ENCODE measurements around the gene RBM5. TPM values are rescaled to one million over a fixed set of nuclear protein-coding genes. Genes with fewer than 3 reads are reported as not detected.
A peak's percentile ranks its signal among the peaks of the same experiment; 100 is the strongest.

The RBM5 gene
- total RNA-seq, 4 donors from 2014 or later: 78.0 to 161 (median 95.8) TPM

- DNase-seq (ENCODE audit: extremely low spot score): peak; percentile 87
- Histone ChIP-seq H3K9me3 (no peaks in the 10 kb centered on the region), H3K27me3 (no peaks in the 10 kb centered on the region), H3K4me3 (no peak overlapping the region), H3K36me3 (peaks cover 54 to 66% (median 65%) of the 10 kb centered on the region in 4 donors), H3K27ac (replicated peaks in 1 of 4) (no peak overlapping the region), H3K4me1 (peaks cover 17 to 23% (median 21%) of the 10 kb centered on the region in 4 donors)
- intact Hi-C loops (cut with DNase I): loop anchor here (5.0 kb wide), 2 partner anchors 53 to 153 kb away; no protein-coding TSS in a partner anchor
- WGBS: 74% methylated on average over 3 of the region's 3 CpGs
- peak in 1 of 2 donors; percentile 2 for TF ChIP-seq POLR2AphosphoS5 (IDR thresholded peaks at IDR 0.05)
- no peak for TF ChIP-seq CTCF (IDR thresholded peaks at IDR 0.05)
Measured at GRCh38 chr3:50119786-50120185, 31.1 kb downstream of the RBM5 start.

GRCh38 chr3:50120364-50121071, 31.8 kb downstream of the RBM5 start:
- Histone ChIP-seq H3K4me3 (no peak overlapping the region), H3K9me3 (no peaks in the 10 kb centered on the region), H3K36me3 (peaks cover 47 to 59% (median 57%) of the 10 kb centered on the region in 4 donors), H3K27me3 (peaks cover 0 to 1% (median 0%) of the 10 kb centered on the region in 4 donors), H3K27ac (replicated peaks in 1 of 4) (no peak overlapping the region), H3K4me1 (peaks cover 21 to 30% (median 29%) of the 10 kb centered on the region in 4 donors)
- intact Hi-C loops (cut with DNase I): loop anchor here (1.0 to 5.0 kb wide), 3 partner anchors 52 to 152 kb away; no protein-coding TSS in a partner anchor
- DNase-seq (ENCODE audit: extremely low spot score): no peak
- 77% methylated on average over 10 of the region's 10 CpGs for WGBS
- TF ChIP-seq POLR2A (IDR thresholded peaks at IDR 0.05; ENCODE audit: low read depth): no peak
- no peak for TF ChIP-seq CTCF (IDR thresholded peaks at IDR 0.05)
- no peak for TF ChIP-seq POLR2AphosphoS5 (IDR thresholded peaks at IDR 0.05)
- no peak for TF ChIP-seq EP300 (IDR thresholded peaks at IDR 0.05)

GRCh38 chr3:50121072-50122032, 32.6 kb downstream of the RBM5 start:
- Histone ChIP-seq H3K36me3 (peaks cover 39 to 51% (median 49%) of the 10 kb centered on the region in 4 donors), H3K4me1 (peaks cover 25 to 38% (median 37%) of the 10 kb centered on the region in 4 donors), H3K9me3 (no peaks in the 10 kb centered on the region), H3K4me3 (no peak overlapping the region), H3K27ac (replicated peaks in 1 of 4) (no peak overlapping the region), H3K27me3 (peaks cover 0 to 8% (median 0%) of the 10 kb centered on the region in 4 donors)
- intact Hi-C loops (cut with DNase I): loop anchor here (1.0 to 5.0 kb wide), 3 partner anchors 51 to 151 kb away; no protein-coding TSS in a partner anchor
- no peak for DNase-seq (ENCODE audit: extremely low spot score)
- TF ChIP-seq CTCF (IDR thresholded peaks at IDR 0.05): peak; percentile 84 to 85 (median 85)
- TF ChIP-seq POLR2AphosphoS5 (IDR thresholded peaks at IDR 0.05): peak; percentile 58 to 70
- no peak for TF ChIP-seq POLR2A (IDR thresholded peaks at IDR 0.05; ENCODE audit: low read depth)
- no peak for TF ChIP-seq EP300 (IDR thresholded peaks at IDR 0.05)
- 24% methylated on average over 8 of the region's 13 CpGs for WGBS

GRCh38 chr3:50122071-50122470, 33.4 kb downstream of the RBM5 start:
- no peak for DNase-seq (ENCODE audit: extremely low spot score)
- intact Hi-C loops (cut with DNase I): loop anchor here (5.0 kb wide), 2 partner anchors 50 to 150 kb away; no protein-coding TSS in a partner anchor

More at GRCh38 chr3:50122071-50122470, 33.4 kb downstream of the RBM5 start:
- no peaks in the 10 kb centered on the region for H3K9me3 ChIP-seq
- H3K36me3 ChIP-seq: peaks cover 32 to 43% (median 42%) of the 10 kb centered on the region in 4 donors
- no peak overlapping the region for H3K27ac ChIP-seq (replicated peaks in 1 of 4)
- H3K27me3 ChIP-seq: peaks cover 0 to 8% (median 0%) of the 10 kb centered on the region in 4 donors
- no peak for TF ChIP-seq CTCF (IDR thresholded peaks at IDR 0.05)
- TF ChIP-seq EP300 (IDR thresholded peaks at IDR 0.05): no peak
- no peak for TF ChIP-seq POLR2A (IDR thresholded peaks at IDR 0.05; ENCODE audit: low read depth)
- no peak for TF ChIP-seq POLR2AphosphoS5 (IDR thresholded peaks at IDR 0.05)
- peaks cover 31 to 46% (median 44%) of the 10 kb centered on the region in 4 donors for H3K4me1 ChIP-seq
- no peak overlapping the region for H3K4me3 ChIP-seq
- 86% methylated on average over 2 of the region's 2 CpGs for WGBS

All from esophagus muscularis mucosa (tissue), 4 donors.